A673 (cell line): ENCODE results near the gene RPL39.

Experiments used
- EZH2 ChIP-seq: fragments of 200-600 bp; sonication (generic); IDR thresholded peaks from 2 replicates; pipeline ENCODE4 v1.6.1; 2017; ENCODE audit warnings: borderline replicate concordance, low read depth, mild to moderate bottlenecking, mixed read lengths, antibody characterized with exemption, low read length; ENCODE audit not compliant: poor library complexity, severe bottlenecking
- TF ChIP-seq, protein P1 (sequence below): fragments of 300-800, 200-600 bp; sonication (generic); conservative IDR thresholded peaks from 2 replicates; pipeline ENCODE4 v1.5.1; 2017; ENCODE audit warnings: low read depth, mild to moderate bottlenecking, antibody characterized with exemption, low read length, moderate library complexity, mixed read lengths

- TF ChIP-seq, protein P1, sequence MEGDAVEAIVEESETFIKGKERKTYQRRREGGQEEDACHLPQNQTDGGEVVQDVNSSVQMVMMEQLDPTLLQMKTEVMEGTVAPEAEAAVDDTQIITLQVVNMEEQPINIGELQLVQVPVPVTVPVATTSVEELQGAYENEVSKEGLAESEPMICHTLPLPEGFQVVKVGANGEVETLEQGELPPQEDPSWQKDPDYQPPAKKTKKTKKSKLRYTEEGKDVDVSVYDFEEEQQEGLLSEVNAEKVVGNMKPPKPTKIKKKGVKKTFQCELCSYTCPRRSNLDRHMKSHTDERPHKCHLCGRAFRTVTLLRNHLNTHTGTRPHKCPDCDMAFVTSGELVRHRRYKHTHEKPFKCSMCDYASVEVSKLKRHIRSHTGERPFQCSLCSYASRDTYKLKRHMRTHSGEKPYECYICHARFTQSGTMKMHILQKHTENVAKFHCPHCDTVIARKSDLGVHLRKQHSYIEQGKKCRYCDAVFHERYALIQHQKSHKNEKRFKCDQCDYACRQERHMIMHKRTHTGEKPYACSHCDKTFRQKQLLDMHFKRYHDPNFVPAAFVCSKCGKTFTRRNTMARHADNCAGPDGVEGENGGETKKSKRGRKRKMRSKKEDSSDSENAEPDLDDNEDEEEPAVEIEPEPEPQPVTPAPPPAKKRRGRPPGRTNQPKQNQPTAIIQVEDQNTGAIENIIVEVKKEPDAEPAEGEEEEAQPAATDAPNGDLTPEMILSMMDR: no peak
- no peak for TF ChIP-seq EZH2
Measured at GRCh38 chrX:119809185-119809666, 17.8 kb upstream of the RPL39 start.
